ENCODE results near the gene WDR93.

GRCh38 chr15:89749526-89749925 lies 58.9 kb downstream of the WDR93 start:
- TF ChIP-seq ZNF670 (tag by site-specific recombination; IDR thresholded peaks at IDR 0.05; ENCODE audit: low read depth) (no peak), CTCF (tag by site-specific recombination; IDR thresholded peaks at IDR 0.05) (no peak), YY1 (tag by site-specific recombination; IDR thresholded peaks at IDR 0.05) (no peak), ZNF518A (tag by site-specific recombination; conservative IDR thresholded peaks at IDR 0.05; ENCODE audit: low read depth) (no peak), KLF10 (tag by site-specific recombination; IDR thresholded peaks at IDR 0.05) (no peak), TCF7L2 (IDR thresholded peaks at IDR 0.05; ENCODE audit: borderline replicate concordance, low read depth, low read length) (no peak), ZNF350 (tag by site-specific recombination; IDR thresholded peaks at IDR 0.05) (no peak)
